H54 (cell line): ENCODE results near the gene RAD54L.

Source experiments
- DNase-seq: peaks from one replicate; pipeline ENCODE4 v3.0.0; 2011; ENCODE audit warnings: low spot score, mixed read lengths; ENCODE audit not compliant: insufficient read length
- FAIRE-seq: peaks from 3 replicates; lab custom pipeline; 2011; peaks lifted over from hg19 to GRCh38; lab: Jason Lieb, UNC
- POLR2A ChIP-seq: IDR thresholded peaks from 2 replicates; pipeline ENCODE4 v1.6.1; 2011; ENCODE audit warnings: low read depth, mild to moderate bottlenecking, low read length

Gene RAD54L

GRCh38 chr1:46248122-46248920 is 758 bp downstream of the RAD54L start:
- DNase-seq (peak; percentile 38), FAIRE-seq (no peak)
- TF ChIP-seq POLR2A, result no peak

- no peak for TF ChIP-seq POLR2A
- no peak for DNase-seq
- FAIRE-seq, result no peak
These were observed 7.1 kb downstream of the RAD54L start for GRCh38 chr1:46254668-46255067.

GRCh38 chr1:46256523-46256922 is 9.0 kb downstream of the RAD54L start:
- no peak for DNase-seq
- FAIRE-seq, result no peak
- no peak for TF ChIP-seq POLR2A

- no peak for DNase-seq
- TF ChIP-seq POLR2A, result no peak
- FAIRE-seq, result no peak
These were observed 14.9 kb downstream of the RAD54L start for GRCh38 chr1:46262508-46262907.

GRCh38 chr1:46263146-46263545 is 15.6 kb downstream of the RAD54L start:
- no peak for FAIRE-seq
- no peak for TF ChIP-seq POLR2A
- DNase-seq, result no peak

GRCh38 chr1:46268578-46268977 is 21.0 kb downstream of the RAD54L start:
- DNase-seq, result no peak
- TF ChIP-seq POLR2A, result no peak
- no peak for FAIRE-seq

- TF ChIP-seq POLR2A, result no peak
- DNase-seq (no peak), FAIRE-seq (no peak)
These were observed 26.9 kb downstream of the RAD54L start for GRCh38 chr1:46274225-46275029.

- DNase-seq, result no peak
- FAIRE-seq, result no peak
- no peak for TF ChIP-seq POLR2A
These were observed 27.4 kb downstream of the RAD54L start for GRCh38 chr1:46275030-46275337.

- DNase-seq, result no peak
- TF ChIP-seq POLR2A, result no peak
- no peak for FAIRE-seq
These were observed 30.3 kb downstream of the RAD54L start for GRCh38 chr1:46277658-46278373.

- no peak for TF ChIP-seq POLR2A
- FAIRE-seq, result no peak
These were observed 31.2 kb downstream of the RAD54L start for GRCh38 chr1:46278807-46279206.

GRCh38 chr1:46280092-46280491 is 32.5 kb downstream of the RAD54L start:
- TF ChIP-seq POLR2A, result no peak
- FAIRE-seq (no peak), DNase-seq (no peak)

More at GRCh38 chr1:46278807-46279206, 31.2 kb downstream of the RAD54L start:
- DNase-seq, result no peak

GRCh38 chr1:46281021-46281420 is 33.5 kb downstream of the RAD54L start:
- no peak for TF ChIP-seq POLR2A
- FAIRE-seq, result no peak
- DNase-seq, result no peak

GRCh38 chr1:46284058-46284457 is 36.5 kb downstream of the RAD54L start:
- FAIRE-seq (no peak), DNase-seq (no peak)
- TF ChIP-seq POLR2A, result no peak

- DNase-seq (no peak), FAIRE-seq (no peak)
- no peak for TF ChIP-seq POLR2A
These were observed 37.3 kb downstream of the RAD54L start for GRCh38 chr1:46284597-46285564.
